ENCODE measurements around the gene DNAL1.

GRCh38 chr14:73612339-73613045, 32.3 kb upstream of the DNAL1 start, which contains the start of gene ACOT6:
- TF ChIP-seq CTCF (IDR thresholded peaks at IDR 0.05; ENCODE audit: poor library complexity) = no peak
- TF ChIP-seq EZH2phosphoT487 (IDR thresholded peaks at IDR 0.05; ENCODE audit: low read depth, severe bottlenecking, unreplicated experiment) = no peak
- TF ChIP-seq EZH2 (IDR thresholded peaks at IDR 0.05; ENCODE audit: borderline replicate concordance) = no peak
